Measurements from ENCODE around the gene HELB. TPM values are rescaled to one million over a fixed set of nuclear protein-coding genes. Genes with fewer than 3 reads are reported as not detected.

The HELB gene
- total RNA-seq, 1 experiment from 2014 or later: 9.6 TPM

DNA sequence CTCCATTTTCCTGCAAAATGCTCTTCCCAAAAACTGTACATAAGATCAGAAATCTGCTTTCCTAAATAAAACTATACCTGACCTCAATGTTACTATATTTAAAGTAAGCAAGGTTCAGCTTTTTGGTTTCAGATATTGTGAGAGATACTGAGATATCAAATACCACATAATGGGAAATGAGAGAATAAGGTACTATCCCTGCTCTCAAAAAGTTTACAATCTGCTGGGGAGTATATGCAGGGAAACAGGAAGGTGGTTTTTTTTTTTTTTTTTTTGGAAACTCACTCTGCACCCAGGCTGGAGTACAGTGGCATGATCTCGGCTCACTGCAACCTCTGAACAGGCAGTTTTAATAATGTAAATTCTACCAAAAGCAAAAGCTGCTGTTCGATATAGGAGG lies 49.0 kb downstream of the HELB start:
- no peak for DNase-seq
- Mint-ChIP-seq H3K4me3 (ENCODE audit: low read depth, unreplicated experiment) (no peak overlapping the region), H3K9me3 (ENCODE audit: low read depth, unreplicated experiment) (no peaks in the 10 kb centered on the region), H3K36me3 (ENCODE audit: insufficient read depth, unreplicated experiment) (no peaks in the 10 kb centered on the region), H3K4me1 (ENCODE audit: low read depth, unreplicated experiment) (no peaks in the 10 kb centered on the region), H3K27me3 (ENCODE audit: unreplicated experiment) (no peaks in the 10 kb centered on the region), H3K27ac (ENCODE audit: unreplicated experiment) (no peak overlapping the region)
- TF ChIP-seq, protein P1, sequence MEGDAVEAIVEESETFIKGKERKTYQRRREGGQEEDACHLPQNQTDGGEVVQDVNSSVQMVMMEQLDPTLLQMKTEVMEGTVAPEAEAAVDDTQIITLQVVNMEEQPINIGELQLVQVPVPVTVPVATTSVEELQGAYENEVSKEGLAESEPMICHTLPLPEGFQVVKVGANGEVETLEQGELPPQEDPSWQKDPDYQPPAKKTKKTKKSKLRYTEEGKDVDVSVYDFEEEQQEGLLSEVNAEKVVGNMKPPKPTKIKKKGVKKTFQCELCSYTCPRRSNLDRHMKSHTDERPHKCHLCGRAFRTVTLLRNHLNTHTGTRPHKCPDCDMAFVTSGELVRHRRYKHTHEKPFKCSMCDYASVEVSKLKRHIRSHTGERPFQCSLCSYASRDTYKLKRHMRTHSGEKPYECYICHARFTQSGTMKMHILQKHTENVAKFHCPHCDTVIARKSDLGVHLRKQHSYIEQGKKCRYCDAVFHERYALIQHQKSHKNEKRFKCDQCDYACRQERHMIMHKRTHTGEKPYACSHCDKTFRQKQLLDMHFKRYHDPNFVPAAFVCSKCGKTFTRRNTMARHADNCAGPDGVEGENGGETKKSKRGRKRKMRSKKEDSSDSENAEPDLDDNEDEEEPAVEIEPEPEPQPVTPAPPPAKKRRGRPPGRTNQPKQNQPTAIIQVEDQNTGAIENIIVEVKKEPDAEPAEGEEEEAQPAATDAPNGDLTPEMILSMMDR (IDR thresholded peaks at IDR 0.05; ENCODE audit: unreplicated experiment): no peak
- CTCF ChIA-PET: interaction anchor here (0.7 kb wide), 1 partner anchor 1233 kb away, joined by 5 read pairs; no protein-coding TSS in a partner anchor
- intact Hi-C loops (cut with micrococcal nuclease; ENCODE audit: unreplicated experiment): loop anchor here (5.0 to 10.0 kb wide), 2 partner anchors 204 to 511 kb away; no protein-coding TSS in a partner anchor
- BruUV-seq (replicated peaks): no TSS peak

DNA sequence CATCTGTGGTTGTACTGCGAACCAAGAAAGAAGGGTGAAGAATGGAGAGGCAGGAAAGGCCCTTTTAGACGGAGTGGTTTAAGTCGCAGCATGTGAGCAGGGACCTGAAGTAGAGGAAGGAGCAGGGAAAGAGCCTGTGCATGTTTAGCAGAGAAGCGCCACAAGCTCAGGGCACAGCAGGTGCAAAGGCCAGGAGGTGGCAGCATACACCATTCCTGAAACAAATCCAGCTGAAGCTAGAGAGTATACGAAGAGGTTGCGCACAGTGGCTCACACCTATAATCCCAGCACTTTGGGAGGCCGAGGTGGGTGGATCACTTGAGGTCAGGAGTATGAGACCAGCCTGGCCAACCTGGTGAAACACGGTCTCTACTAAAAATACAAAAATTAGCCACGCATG lies 49.9 kb downstream of the HELB start:
- intact Hi-C loops (cut with micrococcal nuclease; ENCODE audit: unreplicated experiment): loop anchor here (2.0 to 10.0 kb wide), 3 partner anchors 203 to 510 kb away; no protein-coding TSS in a partner anchor
- peak; percentile 58 for DNase-seq
- H3K4me3 Mint-ChIP-seq (ENCODE audit: low read depth, unreplicated experiment): no peak overlapping the region
- TF ChIP-seq, protein P1 (IDR thresholded peaks at IDR 0.05; ENCODE audit: unreplicated experiment): peak; percentile 29
- no peaks in the 10 kb centered on the region for H3K4me1 Mint-ChIP-seq (ENCODE audit: low read depth, unreplicated experiment)
- BruUV-seq (replicated peaks): no TSS peak
- H3K27ac Mint-ChIP-seq (ENCODE audit: unreplicated experiment): no peak overlapping the region
- H3K27me3 Mint-ChIP-seq (ENCODE audit: unreplicated experiment): no peaks in the 10 kb centered on the region
- CTCF ChIA-PET: interaction anchor here (0.6 to 1.9 kb wide), 11 partner anchors 203 to 388 kb away, joined by 3 to 6 read pairs (median 3); no protein-coding TSS in a partner anchor
- H3K36me3 Mint-ChIP-seq (ENCODE audit: insufficient read depth, unreplicated experiment): no peaks in the 10 kb centered on the region
- H3K9me3 Mint-ChIP-seq (ENCODE audit: low read depth, unreplicated experiment): no peaks in the 10 kb centered on the region

DNA sequence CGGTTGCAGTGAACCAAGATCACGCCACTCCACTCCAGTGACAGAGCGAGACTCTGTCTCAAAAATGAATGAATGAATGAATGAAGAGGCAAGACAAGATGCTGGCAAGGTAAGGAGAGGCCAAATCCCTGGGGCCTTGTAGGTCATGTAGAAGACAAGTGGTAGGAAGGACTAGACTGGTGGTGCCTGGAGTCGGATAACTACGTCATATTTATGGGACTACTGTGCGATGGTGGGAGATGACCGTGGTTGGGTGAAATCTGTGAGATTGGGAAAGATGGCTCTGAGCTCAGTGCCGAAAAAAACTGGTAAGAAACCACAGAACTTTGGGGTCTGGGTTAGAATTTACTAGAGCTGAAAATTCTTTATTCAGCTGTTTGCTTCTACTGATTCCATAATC lies 50.6 kb downstream of the HELB start:
- Mint-ChIP-seq H3K27ac (ENCODE audit: unreplicated experiment) (no peak overlapping the region), H3K9me3 (ENCODE audit: low read depth, unreplicated experiment) (no peaks in the 10 kb centered on the region), H3K4me1 (ENCODE audit: low read depth, unreplicated experiment) (no peaks in the 10 kb centered on the region), H3K36me3 (ENCODE audit: insufficient read depth, unreplicated experiment) (no peaks in the 10 kb centered on the region), H3K4me3 (ENCODE audit: low read depth, unreplicated experiment) (no peak overlapping the region), H3K27me3 (ENCODE audit: unreplicated experiment) (no peaks in the 10 kb centered on the region)
- intact Hi-C loops (cut with micrococcal nuclease; ENCODE audit: unreplicated experiment): loop anchor here (2.0 to 10.0 kb wide), 3 partner anchors 202 to 509 kb away; no protein-coding TSS in a partner anchor
- no peak for DNase-seq
- CTCF ChIA-PET: interaction anchor here (0.6 to 1.9 kb wide), 8 partner anchors 202 to 556 kb away, joined by 3 to 6 read pairs (median 3); no protein-coding TSS in a partner anchor
- TF ChIP-seq, protein P1 (IDR thresholded peaks at IDR 0.05; ENCODE audit: unreplicated experiment): no peak
- BruUV-seq (replicated peaks): no TSS peak

DNA sequence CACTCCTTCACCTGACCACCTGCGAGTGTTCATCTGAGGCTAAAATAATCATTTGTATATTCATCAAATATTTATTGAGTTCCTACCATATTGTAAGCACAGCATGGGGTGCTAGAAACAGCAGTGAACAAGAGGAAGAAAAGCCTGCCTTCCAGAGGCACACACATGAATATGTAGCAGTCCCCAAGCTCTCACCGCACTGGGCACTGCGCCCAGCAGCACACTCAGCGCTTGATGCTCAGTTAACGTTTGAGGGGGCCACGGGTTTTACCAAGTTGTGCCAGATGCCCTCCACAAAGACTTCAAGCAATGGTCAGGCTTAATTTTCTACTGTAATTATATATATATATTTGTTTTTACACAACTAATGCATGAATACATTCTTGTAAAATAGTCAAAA lies 52.0 kb downstream of the HELB start:
- Mint-ChIP-seq H3K27me3 (ENCODE audit: unreplicated experiment) (no peaks in the 10 kb centered on the region), H3K36me3 (ENCODE audit: insufficient read depth, unreplicated experiment) (no peaks in the 10 kb centered on the region), H3K27ac (ENCODE audit: unreplicated experiment) (no peak overlapping the region), H3K4me3 (ENCODE audit: low read depth, unreplicated experiment) (no peak overlapping the region), H3K9me3 (ENCODE audit: low read depth, unreplicated experiment) (no peaks in the 10 kb centered on the region), H3K4me1 (ENCODE audit: low read depth, unreplicated experiment) (no peaks in the 10 kb centered on the region)
- no TSS peak for BruUV-seq (replicated peaks)
- intact Hi-C loops (cut with micrococcal nuclease; ENCODE audit: unreplicated experiment): loop anchor here (5.0 to 10.0 kb wide), 2 partner anchors 201 to 508 kb away; no protein-coding TSS in a partner anchor
- TF ChIP-seq, protein P1 (IDR thresholded peaks at IDR 0.05; ENCODE audit: unreplicated experiment): no peak
- DNase-seq: no peak
- CTCF ChIA-PET: no interaction called here
